HG03280 (cell line): ENCODE data around the gene C17orf100.
"Not testable (repeated sequence)": the region's sequence is repeated elsewhere in the genome, so short reads cannot be mapped to it uniquely, and the experiment has no call there.

ENCODE experiments used
- ATAC-seq: cut with Tn5 transposase; IDR thresholded peaks from one replicate; pipeline ENCODE4 v1.9.1; 2021; ENCODE audit warnings: mild to moderate bottlenecking, moderate library complexity; ENCODE audit not compliant: unreplicated experiment

Gene C17orf100

DNA sequence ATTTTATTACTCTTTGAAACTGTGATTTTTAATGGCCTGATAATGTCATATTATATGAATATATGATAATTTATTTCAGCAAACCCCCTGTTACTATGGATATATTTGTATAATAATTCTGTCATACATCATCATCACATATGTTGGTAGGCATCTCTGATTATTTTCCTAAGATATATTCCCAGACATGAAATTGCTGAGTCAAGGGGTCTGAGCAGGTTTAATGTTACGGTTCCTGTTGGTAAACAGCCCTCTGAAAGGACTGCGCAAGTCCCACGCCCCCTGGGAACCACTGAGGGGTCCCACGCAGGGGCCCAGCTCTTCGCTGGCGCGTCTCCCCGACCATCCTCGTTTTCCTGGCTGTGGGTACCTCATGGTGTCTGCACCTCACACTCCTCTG is 37.4 kb downstream of the C17orf100 start:
- no peak for ATAC-seq

DNA sequence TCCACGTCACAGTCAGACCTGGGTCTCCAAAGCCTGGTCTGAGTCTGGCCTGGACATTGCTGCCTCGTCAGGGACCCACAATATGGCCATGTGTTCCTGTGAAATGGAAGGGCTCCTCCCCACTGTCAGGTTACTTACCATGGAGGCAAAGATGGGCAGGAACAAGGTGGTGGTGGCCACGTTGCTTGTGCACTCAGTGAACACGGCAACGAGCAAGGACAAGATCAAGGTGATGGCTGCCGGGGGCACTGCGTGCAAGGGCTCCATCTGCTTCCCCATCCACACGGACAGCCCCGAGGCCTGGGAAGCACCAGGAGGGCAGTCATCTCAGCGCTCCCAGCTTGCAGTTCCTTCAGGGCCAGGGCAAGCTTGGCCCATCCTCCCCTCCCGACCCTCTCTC is 39.1 kb downstream of the C17orf100 start:
- ATAC-seq, result no peak

DNA sequence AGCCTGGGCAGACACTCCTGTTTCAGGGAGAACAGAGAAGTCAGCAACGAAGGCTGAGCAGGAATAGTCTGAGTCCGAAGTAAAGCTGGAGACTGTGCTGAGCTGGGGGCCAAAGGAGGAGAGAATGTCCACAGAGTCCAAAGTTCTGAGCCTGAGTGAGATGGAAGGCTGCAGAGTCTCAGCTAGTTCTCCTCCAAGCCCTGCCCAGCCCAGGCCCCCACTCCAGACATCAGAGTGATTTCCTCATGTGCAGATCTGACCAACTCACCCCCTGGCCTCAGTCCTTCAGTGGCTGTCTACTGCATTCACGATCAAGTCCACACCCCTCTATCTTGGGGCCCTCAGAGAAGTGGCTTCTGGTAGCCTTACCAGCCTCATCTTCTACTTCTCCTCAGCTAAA is 40.0 kb downstream of the C17orf100 start:
- no peak for ATAC-seq

DNA sequence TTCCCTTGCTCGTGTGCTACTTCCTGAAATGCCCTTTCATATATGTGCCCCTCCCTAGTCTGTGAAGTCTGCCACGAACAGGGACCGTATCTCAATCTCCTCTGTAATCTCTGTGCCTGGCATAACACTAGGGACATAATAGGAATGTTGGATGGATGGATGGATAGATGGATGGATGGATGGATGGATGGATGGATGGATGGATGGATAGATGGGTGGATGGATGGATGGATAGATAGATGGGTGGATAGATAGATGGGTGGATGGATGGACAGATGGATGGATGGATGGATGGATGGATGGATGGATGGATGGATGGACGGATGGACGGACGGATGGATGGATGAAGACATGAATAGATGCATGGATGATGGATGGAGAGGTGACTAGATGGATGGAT is 40.4 kb downstream of the C17orf100 start:
- ATAC-seq, result not testable (repeated sequence)

DNA sequence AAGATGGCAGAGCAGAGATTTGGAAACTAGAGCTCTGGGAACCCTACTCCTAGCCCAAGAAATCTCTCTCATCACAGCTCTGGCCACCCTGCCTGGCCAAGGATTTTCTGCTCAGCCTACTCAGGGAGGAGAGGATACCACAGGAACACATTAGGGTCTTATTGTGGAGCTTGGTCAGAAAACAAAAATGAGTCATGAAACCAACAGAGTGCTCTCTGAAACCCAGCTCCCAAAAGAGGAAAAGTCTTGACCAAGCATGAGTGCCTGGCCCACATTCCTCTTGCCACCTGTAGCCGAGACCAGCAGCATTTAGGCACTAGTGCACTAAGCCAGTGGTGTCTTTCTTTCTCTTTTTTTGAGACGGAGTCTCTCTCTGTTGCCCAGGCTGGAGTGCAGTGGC is 43.5 kb downstream of the C17orf100 start:
- ATAC-seq, result no peak

DNA sequence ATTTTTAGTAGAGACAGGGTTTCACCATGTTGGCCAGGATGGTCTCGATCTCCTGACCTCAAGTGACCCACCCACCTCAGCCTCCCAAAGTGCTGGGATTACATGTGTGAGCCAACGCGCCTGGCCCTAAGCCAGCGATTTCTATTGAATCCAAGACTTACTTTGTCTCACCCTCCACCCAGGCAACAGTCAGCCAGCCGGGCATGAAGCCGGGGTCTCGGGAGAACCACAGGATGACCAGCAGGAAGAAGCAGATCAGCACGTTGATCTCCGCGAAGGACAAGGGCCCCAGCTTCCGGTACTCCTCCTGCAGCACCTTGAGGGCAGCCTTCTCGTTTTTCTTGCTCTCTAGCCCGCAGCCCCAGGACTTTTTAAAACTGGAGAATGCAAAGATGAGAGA is 44.0 kb downstream of the C17orf100 start:
- ATAC-seq, result no peak

DNA sequence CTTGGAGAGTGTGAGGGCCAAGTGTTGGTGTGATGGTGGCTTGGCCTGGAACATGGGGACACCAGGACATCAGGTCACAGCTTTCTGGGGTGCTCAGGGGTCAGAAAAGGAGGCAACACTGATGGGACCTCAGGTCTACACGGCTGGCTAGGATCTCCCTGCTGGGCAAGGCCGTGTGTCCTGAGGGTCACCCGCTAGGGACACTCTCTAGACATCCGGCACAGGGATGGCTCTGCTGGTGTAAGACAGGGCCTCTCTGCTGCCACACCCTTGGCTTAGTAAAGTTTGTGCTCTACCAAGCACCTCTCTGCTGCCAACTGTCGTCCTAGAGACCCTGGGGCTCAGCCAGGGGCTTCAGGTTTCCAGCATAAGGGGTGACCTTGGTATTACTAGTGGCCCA is 45.3 kb downstream of the C17orf100 start:
- ATAC-seq, result no peak

DNA sequence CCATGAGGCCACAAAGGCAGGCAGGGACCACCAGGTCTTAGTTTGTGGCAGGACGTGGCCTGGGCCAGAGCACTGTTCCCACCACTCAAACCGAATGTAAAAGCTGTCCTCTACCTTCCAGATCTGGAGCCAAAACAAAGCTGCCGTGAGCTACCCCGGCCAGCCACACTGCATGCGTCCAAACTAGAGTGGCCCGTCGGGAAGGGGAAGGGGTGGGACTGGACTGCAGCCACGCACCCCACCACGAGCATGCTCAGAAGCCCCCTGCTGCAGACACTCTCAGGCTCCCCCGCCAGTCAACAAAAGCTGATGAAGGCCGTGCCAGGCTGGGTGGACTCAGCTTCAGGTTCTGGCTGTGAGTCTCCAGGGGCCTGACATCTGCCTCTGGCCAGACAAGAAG is 46.4 kb downstream of the C17orf100 start:
- no peak for ATAC-seq

DNA sequence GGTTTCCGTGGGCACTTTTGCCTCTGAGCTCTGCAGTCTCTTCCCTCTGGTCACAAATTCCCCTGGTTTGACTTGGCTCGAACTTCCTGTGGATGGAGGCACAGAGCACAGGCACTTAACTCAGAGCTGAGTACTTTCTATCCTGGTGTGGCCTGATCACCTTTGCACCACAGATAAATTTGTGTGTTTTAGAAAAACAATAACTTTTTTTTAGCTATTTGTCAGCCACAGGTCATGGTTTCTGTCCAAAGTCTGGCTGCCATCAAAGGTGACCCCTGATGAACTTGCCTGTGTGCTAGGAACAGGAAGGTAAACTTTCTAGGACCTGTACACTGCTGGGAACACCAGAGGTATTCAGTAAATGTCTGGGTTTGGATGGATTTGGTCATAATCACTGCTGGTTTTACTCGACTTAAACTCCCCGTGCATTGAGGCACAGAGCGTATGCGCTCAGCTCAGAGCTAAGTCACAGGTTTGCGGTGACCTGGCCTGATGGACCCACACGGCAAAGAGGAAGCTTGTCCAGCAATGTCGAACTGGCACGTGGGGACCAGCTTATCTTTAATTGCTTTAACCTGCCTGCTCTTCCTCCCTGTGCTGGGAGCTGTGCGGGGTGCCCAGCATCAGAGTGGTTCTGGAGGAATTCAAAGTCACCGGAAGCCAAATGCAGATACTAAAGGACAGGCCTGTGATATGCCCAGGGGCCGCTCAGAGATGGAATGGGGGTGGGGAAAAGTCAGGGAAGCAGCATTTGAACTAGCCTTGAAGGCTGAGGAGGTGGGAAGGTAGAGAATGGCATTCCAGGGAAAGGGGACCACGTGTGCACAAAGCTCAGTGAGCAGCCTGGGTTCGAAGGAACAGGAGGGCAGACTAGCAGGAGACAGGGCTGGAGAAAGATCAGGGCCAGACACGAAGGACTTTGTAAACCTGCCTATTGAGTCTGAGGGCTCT is 48.7 kb downstream of the C17orf100 start:
- no peak for ATAC-seq

DNA sequence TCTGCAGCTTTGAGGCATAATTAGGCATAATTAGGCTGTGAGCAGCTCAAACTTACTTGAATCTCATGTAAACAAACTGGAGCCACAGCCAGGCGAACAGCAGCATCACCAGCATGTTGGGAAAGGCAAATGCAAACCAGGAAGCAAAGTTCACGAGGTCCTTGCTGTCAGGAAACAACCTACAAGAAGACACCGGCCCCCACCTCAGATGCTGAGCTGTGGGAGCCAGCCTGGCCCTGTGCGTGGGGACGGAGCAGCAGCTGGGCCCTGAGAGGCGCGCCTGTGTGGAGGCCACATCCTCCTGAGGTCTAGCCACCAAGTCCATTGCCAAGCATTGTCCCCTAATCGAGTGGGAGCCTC is 49.4 kb downstream of the C17orf100 start:
- no peak for ATAC-seq

DNA sequence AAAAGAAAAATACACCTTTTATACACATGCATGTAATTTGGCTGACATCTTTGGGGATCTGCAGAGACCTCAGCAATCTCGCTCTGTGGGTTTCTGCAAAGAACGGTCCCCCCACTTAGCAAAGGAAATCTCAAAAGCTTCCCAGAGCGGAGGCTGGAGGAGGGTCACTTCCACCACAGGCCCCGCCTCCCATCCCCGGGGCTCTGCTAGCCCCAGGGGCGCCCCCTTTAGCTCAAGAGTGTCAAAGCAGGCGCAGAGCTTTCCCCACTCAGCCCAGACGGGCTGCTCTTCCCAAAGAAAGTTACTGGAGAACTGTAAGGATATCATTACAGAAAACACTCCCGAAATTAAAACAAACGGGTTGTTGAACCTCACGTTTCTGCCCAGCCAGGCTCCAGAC is 50.2 kb downstream of the C17orf100 start:
- ATAC-seq, result no peak

DNA sequence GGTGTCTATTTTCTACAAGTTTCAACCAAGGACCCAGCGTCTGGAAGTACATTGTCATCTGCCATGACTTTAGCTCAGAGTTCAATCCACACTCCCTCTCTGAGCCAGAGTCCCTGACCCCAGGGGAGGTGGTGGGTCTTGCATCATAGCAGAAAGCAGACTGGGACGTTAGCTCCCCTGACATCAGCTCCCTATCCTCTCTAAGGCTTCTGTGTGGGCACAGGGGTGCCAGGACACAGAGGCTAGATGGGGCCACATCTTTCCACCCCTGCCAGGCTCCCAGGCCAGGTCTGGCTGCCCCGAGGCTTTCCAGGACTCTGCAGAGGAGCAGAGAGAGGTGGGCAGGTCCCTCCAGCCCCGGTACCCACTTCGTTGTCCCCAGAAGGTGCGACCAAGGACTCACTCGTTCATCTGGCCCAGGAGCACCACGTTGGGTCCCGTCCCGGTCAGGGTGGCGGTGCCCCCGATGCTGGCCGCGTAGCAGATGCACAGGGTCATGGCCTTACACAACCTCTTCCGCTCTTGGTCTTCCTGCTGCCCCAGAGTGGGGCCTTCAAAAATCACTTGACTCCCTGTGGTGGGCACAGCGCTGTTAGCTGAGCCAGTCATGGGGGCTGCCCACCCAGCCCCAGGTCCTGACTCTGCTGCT is 51.1 kb downstream of the C17orf100 start:
- no peak for ATAC-seq
